Activated CD8-positive, alpha-beta memory T cell treated with anti-CD3 and anti-CD28 coated beads for 24 hours (primary cell): ENCODE measurements around the gene CBLC.

Source experiments
- DNase-seq: peaks from one replicate; pipeline ENCODE4 v3.0.0-alpha.2; 2020

Gene CBLC

GRCh38 chr19:44746946-44747738 is 30.5 kb upstream of the CBLC start:
- peak; percentile 97 for DNase-seq

- DNase-seq: peak; percentile 81
Observed at GRCh38 chr19:44747739-44748425, 29.8 kb upstream of the CBLC start.

GRCh38 chr19:44748426-44749254 is 29.1 kb upstream of the CBLC start, which contains the start of gene BCL3:
Gene BCL3, plus strand, starts transcription at chr19:44748708. Its CDS starts 83 bp downstream, at chr19:44748791.
- peak; percentile 85 for DNase-seq

GRCh38 chr19:44749292-44749691 is 28.4 kb upstream of the CBLC start:
- no peak for DNase-seq

- DNase-seq: no peak
Observed at GRCh38 chr19:44749994-44750393, 27.7 kb upstream of the CBLC start.

- DNase-seq: no peak
Observed at GRCh38 chr19:44752123-44752815, 25.4 kb upstream of the CBLC start.

- peak; percentile 94 for DNase-seq
Observed at GRCh38 chr19:44752816-44753625, 24.7 kb upstream of the CBLC start.

- DNase-seq: no peak
Observed at GRCh38 chr19:44753626-44753931, 24.1 kb upstream of the CBLC start.

- peak; percentile 88 for DNase-seq
Observed at GRCh38 chr19:44753932-44754749, 23.5 kb upstream of the CBLC start.

GRCh38 chr19:44754750-44755080 is 23.0 kb upstream of the CBLC start:
- no peak for DNase-seq

- no peak for DNase-seq
Observed at GRCh38 chr19:44755219-44755618, 22.5 kb upstream of the CBLC start.

GRCh38 chr19:44756089-44756562 is 21.6 kb upstream of the CBLC start:
- DNase-seq: no peak

- no peak for DNase-seq
Observed at GRCh38 chr19:44757057-44757734, 20.5 kb upstream of the CBLC start.

- no peak for DNase-seq
Observed at GRCh38 chr19:44757735-44758505, 19.8 kb upstream of the CBLC start.

GRCh38 chr19:44758596-44758995 is 19.1 kb upstream of the CBLC start:
- DNase-seq: no peak

GRCh38 chr19:44759083-44759804 is 18.4 kb upstream of the CBLC start:
- no peak for DNase-seq

- no peak for DNase-seq
Observed at GRCh38 chr19:44762038-44762437, 15.7 kb upstream of the CBLC start.

GRCh38 chr19:44765033-44765948 is 12.4 kb upstream of the CBLC start:
- DNase-seq: no peak
